HepG2 (cell line): Measurements from ENCODE around the gene RAB36. TPM values are rescaled to one million over a fixed set of nuclear protein-coding genes. Genes with fewer than 3 reads are reported as not detected.

Experiments used
- ATAC-seq: fragments of 200-7000 bp; cut with Tn5 transposase; 3 replicates; pipeline ENCODE4 v1.9.1; 2020; ENCODE audit warnings: mild to moderate bottlenecking, moderate library complexity
- BruUV-seq: library from RNA; stranded (reverse); fragments of 400-500 nt; replicated peaks from 2 replicates; lab custom pipeline; 2021; lab: Mats Ljungman, UMichigan
- CTCF ChIA-PET: fragments of 300-600 bp; formaldehyde crosslinking; extraction: SDS; loops from one replicate; lab custom pipeline; 2021; ENCODE audit warnings: low total read pairs, inconsistent platforms, low intra/inter-chr PET ratio; lab: Yijun Ruan, JAX
- POLR2A ChIA-PET: fragments of 350-600 bp; sonication (Branson Sonifier 250); formaldehyde crosslinking; loops from one replicate; lab custom pipeline; 2020; ENCODE audit warnings: antibody characterized with exemption, inconsistent platforms; lab: Yijun Ruan, JAX
- DNase-seq: peaks from one replicate; pipeline ENCODE4 v3.0.0-alpha.2; 2015; ENCODE audit warnings: low spot score
- FAIRE-seq: peaks from 3 replicates; lab custom pipeline; 2011; peaks lifted over from hg19 to GRCh38; lab: Jason Lieb, UNC
- H2AFZ ChIP-seq: one replicate; pipeline ENCODE4 v1.6.1; 2011; ENCODE audit warnings: low read length, inconsistent platforms
- H3K27ac ChIP-seq: fragments of 300-600 bp; 3 replicates; pipeline ENCODE4 v1.8.0; 2011; ENCODE audit warnings: mixed run types, mild to moderate bottlenecking, mixed read lengths, low read length, inconsistent platforms; ENCODE audit not compliant: insufficient read depth; ENCODE audit errors: extremely low read length
- H3K27me3 ChIP-seq, 2 experiments: fragments of 200-600 bp in 1 of 2; 2 replicates in 1 of 2; 3 replicates in 1 of 2; pipeline versions ENCODE4 v1.6.0 to v1.8.0; 2011; ENCODE audit warnings: low read length in 2 of 2, mild to moderate bottlenecking in 2 of 2, moderate library complexity in 2 of 2, inconsistent platforms in 1 of 2; ENCODE audit not compliant: insufficient read depth in 2 of 2, control insufficient read depth in 1 of 2
- H3K36me3 ChIP-seq, 2 experiments: fragments of 200-600 bp in 1 of 2; replicated peaks in 1 of 2; 2 replicates in 1 of 2; 3 replicates in 1 of 2; pipeline versions ENCODE4 v1.5.1 to v1.8.0; 2011; ENCODE audit warnings: low read length in 2 of 2, inconsistent platforms in 1 of 2; ENCODE audit not compliant: insufficient read depth in 2 of 2, control insufficient read depth in 1 of 2
- H3K4me1 ChIP-seq: 2 replicates; pipeline ENCODE4 v1.5.1; 2012; ENCODE audit warnings: low read length, inconsistent platforms; ENCODE audit not compliant: insufficient read depth
- H3K4me2 ChIP-seq: 2 replicates; pipeline ENCODE4 v1.6.0; 2011; ENCODE audit warnings: low read depth, low read length, inconsistent platforms
- H3K4me3 ChIP-seq, 3 experiments: fragments of 200-600 bp in 1 of 3; sonication (generic), shearing (Covaris generic) in 1 of 3; replicated peaks in 1 of 3; 2 replicates each; pipeline ENCODE4 v1.5.1; 2011 to 2016; ENCODE audit warnings: low read length in 3 of 3, inconsistent platforms in 2 of 3, low read depth in 2 of 3, mild to moderate bottlenecking in 2 of 3, control low read depth in 1 of 3, mixed read lengths in 1 of 3; ENCODE audit not compliant: insufficient read depth in 1 of 3
- H3K79me2 ChIP-seq: one replicate; pipeline ENCODE4 v1.6.1; 2011; ENCODE audit warnings: low read length, inconsistent platforms; ENCODE audit not compliant: insufficient read depth
- H3K9ac ChIP-seq: 2 replicates; pipeline ENCODE4 v1.6.0; 2011; ENCODE audit warnings: mild to moderate bottlenecking, low read depth, low read length, inconsistent platforms; ENCODE audit not compliant: insufficient read depth
- H3K9me3 ChIP-seq: 2 replicates; pipeline ENCODE4 v1.5.1; 2012; ENCODE audit warnings: mild to moderate bottlenecking, low read length
- H4K20me1 ChIP-seq: 2 replicates; pipeline ENCODE4 v1.6.0; 2011; ENCODE audit warnings: inconsistent platforms, mild to moderate bottlenecking, low read length, moderate library complexity; ENCODE audit not compliant: insufficient read depth
- CCAR2 ChIP-seq: fragments of 200-400 bp; formaldehyde crosslinking; optimal IDR thresholded peaks from 2 replicates; pipeline ENCODE3; 2018; ENCODE audit warnings: low read depth, mild to moderate bottlenecking, low read length, moderate library complexity
- FOSL1 ChIP-seq: sonication (generic); formaldehyde crosslinking; IDR thresholded peaks from 2 replicates; pipeline ENCODE4 v1.9.0; 2021; ENCODE audit warnings: missing genetic modification reagents, borderline replicate concordance
- KAT7 ChIP-seq: IDR thresholded peaks from 2 replicates; pipeline ENCODE4 v1.6.1; 2018; ENCODE audit warnings: borderline replicate concordance, missing compliant biosample characterization
- MED1 ChIP-seq: sonication (generic); formaldehyde crosslinking; IDR thresholded peaks from 2 replicates; pipeline ENCODE4 v1.4.0; 2020; ENCODE audit warnings: missing genetic modification reagents
- NR2F6 ChIP-seq, 2 experiments: IDR thresholded peaks; 2 replicates each; pipeline ENCODE4 v1.6.1; 2016; ENCODE audit warnings: antibody characterized with exemption in 1 of 2, mild to moderate bottlenecking in 1 of 2
- PTBP1 ChIP-seq: fragments of 200-400 bp; formaldehyde crosslinking; IDR thresholded peaks from 2 replicates; pipeline ENCODE4 v1.6.1; 2018; ENCODE audit warnings: low read length, low read depth; ENCODE audit not compliant: poor library complexity, severe bottlenecking
- RBFOX2 ChIP-seq: fragments of 200-400 bp; formaldehyde crosslinking; IDR thresholded peaks from 2 replicates; pipeline ENCODE4 v1.6.1; 2017; ENCODE audit warnings: low read depth, mild to moderate bottlenecking, low read length
- SALL1 ChIP-seq: sonication (generic); formaldehyde crosslinking; IDR thresholded peaks from 2 replicates; pipeline ENCODE4 v1.8.0; 2022; ENCODE audit warnings: mild to moderate bottlenecking, missing genetic modification reagents
- SMARCE1 ChIP-seq: fragments of 450-650 bp; IDR thresholded peaks from 2 replicates; pipeline ENCODE4 v1.6.1; 2017; ENCODE audit warnings: borderline replicate concordance
- SRF ChIP-seq: IDR thresholded peaks from 2 replicates; pipeline ENCODE4 v1.6.1; 2011; ENCODE audit warnings: mild to moderate bottlenecking, low read depth, low read length, moderate library complexity
- TBL1XR1 ChIP-seq: fragments of 150-350 bp; IDR thresholded peaks from 2 replicates; pipeline ENCODE4 v1.6.1; 2014; ENCODE audit warnings: borderline replicate concordance, low read length; ENCODE audit not compliant: partially characterized antibody
- TSC22D2 ChIP-seq: sonication (generic); formaldehyde crosslinking; IDR thresholded peaks from 2 replicates; pipeline ENCODE4 v1.5.1; 2020; ENCODE audit warnings: missing genetic modification reagents, mild to moderate bottlenecking, borderline replicate concordance
- XBP1 ChIP-seq: sonication (generic); formaldehyde crosslinking; IDR thresholded peaks from 2 replicates; pipeline ENCODE4 v1.5.0; 2020; ENCODE audit warnings: missing genetic modification reagents
- ZNF121 ChIP-seq: sonication (generic); formaldehyde crosslinking; IDR thresholded peaks from 2 replicates; pipeline ENCODE4 v1.5.0; 2020; ENCODE audit warnings: mild to moderate bottlenecking, missing genetic modification reagents
- ZNF264 ChIP-seq: sonication (generic); formaldehyde crosslinking; IDR thresholded peaks from 2 replicates; pipeline ENCODE4 v1.4.0; 2020; ENCODE audit warnings: missing genetic modification reagents
- ZNF281 ChIP-seq: sonication (generic); formaldehyde crosslinking; IDR thresholded peaks from 2 replicates; pipeline ENCODE4 v1.4.0; 2020; ENCODE audit warnings: missing genetic modification reagents, borderline replicate concordance
- ZNF3 ChIP-seq: IDR thresholded peaks from 2 replicates; pipeline ENCODE4 v1.7.0; 2017; ENCODE audit warnings: inconsistent platforms
- ZNF558 ChIP-seq: sonication (generic); formaldehyde crosslinking; IDR thresholded peaks from 2 replicates; pipeline ENCODE4 v1.9.0; 2022; ENCODE audit warnings: mild to moderate bottlenecking, missing genetic modification reagents, borderline replicate concordance
- ZNF564 ChIP-seq: sonication (generic); formaldehyde crosslinking; IDR thresholded peaks from 2 replicates; pipeline ENCODE4 v1.8.1; 2023; ENCODE audit warnings: mild to moderate bottlenecking, missing genetic modification reagents
- ZSCAN22 ChIP-seq: sonication (generic); formaldehyde crosslinking; IDR thresholded peaks from 2 replicates; pipeline ENCODE4 v1.4.0; 2020; ENCODE audit warnings: mild to moderate bottlenecking, missing genetic modification reagents
- WGBS: methylation state at CpG from one replicate; pipeline ENCODE4 v1.1.6; 2017; ENCODE audit warnings: low lambda C conversion rate; 5-methylcytosine and 5-hydroxymethylcytosine counted together
- in situ Hi-C: cut with HindIII; loops from 2 replicates; pipeline ENCODE4 v1.10.0; 2017; ENCODE audit warnings: low pct_unique_long_range_greater_than_20kb; ENCODE audit not compliant: extremely low pct_ligation_motif_present
- intact Hi-C: fragments of 100-400 bp; cut with micrococcal nuclease; formaldehyde crosslinking; loops from one replicate; pipeline ENCODE4 v1.10.0; 2022; ENCODE audit not compliant: unreplicated experiment
- polyA plus RNA-seq, 8 experiments: library from polyadenylated mRNA; depleted of rRNA in 3 of 8; stranded (reverse) in 7 of 8; unstranded in 1 of 8; fragments of >200 nt; fragmentation: Illumina TruSeq in 4 of 8; extraction: Trizol in 4 of 8; gene quantifications; 2 replicates each; pipeline versions ENCODE4 v1.2.1 to v1.2.3, GENCODE V29; 2011 to 2016; ENCODE audit warnings: low read depth in 4 of 8, missing spikeins in 1 of 8, mixed read lengths in 1 of 8; ENCODE audit not compliant: insufficient read depth in 1 of 8
- total RNA-seq, 5 experiments: library from RNA; depleted of rRNA; stranded (reverse); fragments of >200 nt; fragmentation: Illumina TruSeq; extraction: Trizol; gene quantifications; 2 replicates each; pipeline ENCODE4 v1.2.3, GENCODE V29; 2016; ENCODE audit warnings: low read depth in 1 of 5
- TF ChIP-seq, protein P1 (sequence below): sonication (generic); formaldehyde crosslinking; IDR thresholded peaks from 2 replicates; pipeline ENCODE4 v1.4.0; 2020; ENCODE audit warnings: missing genetic modification reagents, low read depth, mild to moderate bottlenecking, borderline replicate concordance

The RAB36 gene
- total and polyA plus RNA-seq, 2 of the 13 experiments (the other 11 are each of a cell fraction or from before 2014, with no cell fraction given), result 0.24 to 0.86 TPM

GRCh38 chr22:23183061-23183698 is 37.9 kb downstream of the RAB36 start:
- ATAC-seq (peak; percentile 37), FAIRE-seq (peak; percentile 77), DNase-seq (peak; percentile 47)
- peak overlapping the region; percentile 95 for H3K4me2 ChIP-seq
- no peak overlapping the region for H2AFZ ChIP-seq
- BruUV-seq, result no TSS peak
- CTCF ChIA-PET, result interaction anchor here (0.6 kb wide), 1 partner anchor 99 kb away, joined by 3 read pairs; no protein-coding TSS in a partner anchor
- in situ Hi-C loops, result loop anchor here (5.0 kb wide), 1 partner anchor 34 kb away; no protein-coding TSS in a partner anchor
- POLR2A ChIA-PET, result no interaction called here
- peaks cover 44% of the 10 kb centered on the region for H4K20me1 ChIP-seq
- peaks cover 67% of the 10 kb centered on the region for H3K79me2 ChIP-seq
- intact Hi-C loops, result no loop called here
- peak overlapping the region; percentile 52 to 88 (median 83) for H3K4me3 ChIP-seq
- no peak overlapping the region for H3K27ac ChIP-seq
- H3K27me3 ChIP-seq, result no peaks in the 10 kb centered on the region; a peak in 1 of 5 replicates
- H3K36me3 ChIP-seq, result peaks cover 5 to 8% of the 10 kb centered on the region in 2 experiments; a peak in 4 of 5 replicates
- peaks cover 70% of the 10 kb centered on the region for H3K4me1 ChIP-seq
- peak overlapping the region; percentile 83 for H3K9ac ChIP-seq
- 9% methylated on average over 11 of the region's 11 CpGs for WGBS
- H3K9me3 ChIP-seq, result no peaks in the 10 kb centered on the region
- TF ChIP-seq MED1 (CRISPR knock-in tag) (no peak), TSC22D2 (no peak), SRF (no peak), ZNF121 (CRISPR knock-in tag) (no peak), KAT7 (peak; percentile 45; the same call in 1 of the 2 replicates), SALL1 (CRISPR knock-in tag) (peak; percentile 21; the same call in 1 of the 2 replicates), XBP1 (no peak), CCAR2 (no peak), ZNF558 (no peak), ZNF564 (no peak), TBL1XR1 (no peak), SMARCE1 (no peak), FOSL1 (CRISPR knock-in tag) (no peak), ZNF281 (CRISPR knock-in tag) (peak; percentile 72; the same call in 1 of the 2 replicates), PTBP1 (no peak), NR2F6 (IDR thresholded peaks at IDR 0.05) (no peak), NR2F6 (CRISPR knock-in tag; IDR thresholded peaks at IDR 0.05) (no peak; the same call in 1 of the 2 replicates), ZSCAN22 (CRISPR knock-in tag) (no peak), RBFOX2 (no peak), ZNF3 (CRISPR knock-in tag) (no peak), ZNF264 (CRISPR knock-in tag) (no peak)
- TF ChIP-seq, protein P1, sequence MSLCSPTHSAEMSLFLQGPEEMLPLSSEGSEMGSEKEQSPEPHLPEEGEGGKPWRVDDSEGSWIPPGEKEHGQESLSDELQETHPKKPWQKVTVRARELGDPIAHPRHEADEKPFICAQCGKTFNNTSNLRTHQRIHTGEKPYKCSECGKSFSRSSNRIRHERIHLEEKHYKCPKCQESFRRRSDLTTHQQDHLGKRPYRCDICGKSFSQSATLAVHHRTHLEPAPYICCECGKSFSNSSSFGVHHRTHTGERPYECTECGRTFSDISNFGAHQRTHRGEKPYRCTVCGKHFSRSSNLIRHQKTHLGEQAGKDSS, result no peak
